HG03521 (cell line): ENCODE measurements around the gene GRB7.
"Not testable (repeated sequence)": the region's sequence is repeated elsewhere in the genome, so short reads cannot be mapped to it uniquely, and the experiment has no call there.

Experiments
- ATAC-seq: cut with Tn5 transposase; IDR thresholded peaks from one replicate; pipeline ENCODE4 v1.9.1; 2021; ENCODE audit warnings: mild to moderate bottlenecking, moderate library complexity; ENCODE audit not compliant: unreplicated experiment

GRB7 gene

DNA sequence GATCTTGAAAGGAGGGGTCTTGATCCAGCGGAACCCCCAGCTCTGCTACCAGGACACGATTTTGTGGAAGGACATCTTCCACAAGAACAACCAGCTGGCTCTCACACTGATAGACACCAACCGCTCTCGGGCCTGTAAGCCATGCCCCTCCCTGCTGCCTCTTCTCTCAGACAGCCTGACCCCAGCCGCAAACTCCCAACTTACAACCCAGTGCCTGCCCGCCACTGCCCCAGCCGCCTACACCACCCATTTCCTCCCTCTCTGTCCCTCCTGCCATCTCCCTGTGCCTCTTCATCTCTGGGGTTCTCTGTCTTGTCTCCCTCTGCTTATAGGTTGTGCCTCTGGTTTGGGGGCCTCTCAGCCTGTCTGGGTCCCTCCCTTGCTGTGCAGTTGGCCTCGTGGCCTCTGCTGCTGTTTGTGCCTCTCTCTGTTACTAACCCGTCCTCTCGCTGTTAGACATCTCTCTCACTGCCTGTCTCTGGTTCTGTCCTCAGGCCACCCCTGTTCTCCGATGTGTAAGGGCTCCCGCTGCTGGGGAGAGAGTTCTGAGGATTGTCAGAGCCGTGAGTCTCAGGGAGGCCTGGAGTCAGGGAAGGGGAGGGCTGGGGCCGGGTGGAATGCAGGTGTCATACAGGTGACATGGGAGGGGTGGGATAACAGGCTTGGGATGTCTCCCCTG lies 28.3 kb upstream of the GRB7 start:
- ATAC-seq, result no peak

DNA sequence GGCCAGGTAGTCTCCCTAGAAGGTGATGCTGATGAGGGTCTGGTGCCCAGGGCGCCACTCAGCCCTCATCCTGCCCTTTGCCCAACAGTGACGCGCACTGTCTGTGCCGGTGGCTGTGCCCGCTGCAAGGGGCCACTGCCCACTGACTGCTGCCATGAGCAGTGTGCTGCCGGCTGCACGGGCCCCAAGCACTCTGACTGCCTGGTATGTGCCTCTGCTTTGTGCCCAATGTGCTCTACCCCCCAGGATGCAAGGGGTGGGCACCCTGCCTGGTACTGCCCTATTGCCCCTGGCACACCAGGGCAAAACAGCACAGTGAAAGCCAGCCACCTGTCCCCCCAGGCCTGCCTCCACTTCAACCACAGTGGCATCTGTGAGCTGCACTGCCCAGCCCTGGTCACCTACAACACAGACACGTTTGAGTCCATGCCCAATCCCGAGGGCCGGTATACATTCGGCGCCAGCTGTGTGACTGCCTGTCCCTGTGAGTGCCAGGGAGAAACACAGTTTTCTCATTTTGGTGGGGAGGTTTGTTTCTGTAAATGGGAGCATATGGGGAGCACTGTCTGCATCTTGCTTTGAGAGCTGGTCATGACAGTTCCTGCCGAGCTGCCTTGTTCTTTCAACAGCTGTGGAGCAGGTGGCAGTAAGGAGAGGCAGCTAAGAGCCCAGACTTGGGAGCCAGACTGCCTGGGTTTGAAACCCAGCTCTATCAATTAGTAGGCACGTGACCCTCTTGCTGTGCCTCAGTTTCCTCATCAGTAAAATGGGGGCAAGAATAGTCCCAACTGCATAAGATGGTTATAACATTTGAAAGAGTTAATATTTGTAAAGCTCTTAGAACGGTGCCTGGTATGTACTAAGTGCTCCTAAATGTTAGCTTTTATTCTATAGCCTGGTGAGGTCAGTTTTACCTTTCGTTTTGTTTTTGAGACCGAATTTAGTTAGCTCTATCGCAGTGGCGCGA lies 27.5 kb upstream of the GRB7 start:
- ATAC-seq, result no peak

DNA sequence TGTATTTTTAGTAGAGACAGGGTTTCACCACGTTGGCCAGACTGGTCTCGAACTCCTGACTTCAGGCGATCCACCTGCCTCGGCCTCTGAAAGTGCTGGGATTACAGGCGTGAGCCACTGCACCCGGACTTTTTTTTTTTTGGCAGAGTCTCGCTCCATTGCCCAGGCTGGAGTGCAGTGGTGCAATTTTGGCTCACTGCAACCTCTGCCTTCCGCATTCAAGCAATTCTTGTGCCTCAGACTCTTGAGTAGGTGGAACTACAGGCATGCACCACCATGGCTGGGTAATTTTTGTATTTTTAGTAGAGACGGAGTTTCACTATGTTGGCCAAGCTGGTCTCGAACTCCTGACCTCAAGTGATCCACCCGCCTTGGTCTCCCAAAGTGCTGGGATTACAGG lies 26.7 kb upstream of the GRB7 start:
- not testable (repeated sequence) for ATAC-seq

DNA sequence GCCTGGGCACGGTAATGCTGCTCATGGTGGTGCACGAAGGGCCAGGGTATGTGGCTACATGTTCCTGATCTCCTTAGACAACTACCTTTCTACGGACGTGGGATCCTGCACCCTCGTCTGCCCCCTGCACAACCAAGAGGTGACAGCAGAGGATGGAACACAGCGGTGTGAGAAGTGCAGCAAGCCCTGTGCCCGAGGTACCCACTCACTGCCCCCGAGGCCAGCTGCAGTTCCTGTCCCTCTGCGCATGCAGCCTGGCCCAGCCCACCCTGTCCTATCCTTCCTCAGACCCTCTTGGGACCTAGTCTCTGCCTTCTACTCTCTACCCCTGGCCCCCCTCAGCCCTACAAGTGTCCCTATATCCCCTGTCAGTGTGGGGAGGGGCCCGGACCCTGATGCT lies 25.9 kb upstream of the GRB7 start:
- ATAC-seq, result no peak

DNA sequence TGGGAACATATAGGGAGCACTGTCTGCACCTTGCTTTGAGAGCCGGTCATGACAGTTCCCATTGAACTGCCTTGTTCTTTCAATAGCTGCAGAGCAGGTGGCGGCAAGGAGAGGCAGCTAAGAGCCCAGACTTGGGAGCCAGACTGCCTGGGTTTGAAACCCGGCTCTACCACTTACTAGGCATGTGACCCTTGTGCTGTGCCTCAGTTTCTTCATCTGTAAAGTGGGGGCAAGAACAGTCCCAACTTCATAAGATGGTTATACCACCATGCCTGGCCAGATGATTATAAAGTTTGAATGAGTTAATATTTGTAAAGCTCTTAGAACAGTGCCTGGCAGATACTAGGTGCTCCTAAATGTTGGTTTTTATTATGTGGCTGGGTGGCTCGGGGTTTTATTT lies 23.5 kb upstream of the GRB7 start:
- ATAC-seq, result no peak

DNA sequence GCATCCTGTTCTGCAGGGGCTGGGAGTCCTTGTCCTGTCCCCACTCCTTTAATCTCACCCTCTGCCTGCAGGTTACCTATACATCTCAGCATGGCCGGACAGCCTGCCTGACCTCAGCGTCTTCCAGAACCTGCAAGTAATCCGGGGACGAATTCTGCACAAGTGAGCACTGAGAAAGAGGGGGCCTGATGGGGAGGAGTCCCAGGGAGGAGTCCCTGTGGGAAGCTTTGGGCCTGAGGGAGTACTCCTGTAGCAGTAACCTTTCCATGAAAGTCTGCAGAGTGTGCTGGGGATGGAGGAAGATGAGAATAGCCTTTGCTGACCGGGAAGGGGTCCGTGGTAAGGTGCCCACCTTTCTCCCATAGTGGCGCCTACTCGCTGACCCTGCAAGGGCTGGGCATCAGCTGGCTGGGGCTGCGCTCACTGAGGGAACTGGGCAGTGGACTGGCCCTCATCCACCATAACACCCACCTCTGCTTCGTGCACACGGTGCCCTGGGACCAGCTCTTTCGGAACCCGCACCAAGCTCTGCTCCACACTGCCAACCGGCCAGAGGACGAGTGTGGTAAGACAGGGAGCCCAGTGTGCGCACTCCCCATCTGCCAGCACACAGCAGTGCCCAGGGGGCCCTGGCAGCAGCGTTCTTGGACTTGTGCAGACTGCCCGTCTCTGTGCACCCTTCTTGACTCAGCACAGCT lies 22.2 kb upstream of the GRB7 start:
- ATAC-seq, result no peak

DNA sequence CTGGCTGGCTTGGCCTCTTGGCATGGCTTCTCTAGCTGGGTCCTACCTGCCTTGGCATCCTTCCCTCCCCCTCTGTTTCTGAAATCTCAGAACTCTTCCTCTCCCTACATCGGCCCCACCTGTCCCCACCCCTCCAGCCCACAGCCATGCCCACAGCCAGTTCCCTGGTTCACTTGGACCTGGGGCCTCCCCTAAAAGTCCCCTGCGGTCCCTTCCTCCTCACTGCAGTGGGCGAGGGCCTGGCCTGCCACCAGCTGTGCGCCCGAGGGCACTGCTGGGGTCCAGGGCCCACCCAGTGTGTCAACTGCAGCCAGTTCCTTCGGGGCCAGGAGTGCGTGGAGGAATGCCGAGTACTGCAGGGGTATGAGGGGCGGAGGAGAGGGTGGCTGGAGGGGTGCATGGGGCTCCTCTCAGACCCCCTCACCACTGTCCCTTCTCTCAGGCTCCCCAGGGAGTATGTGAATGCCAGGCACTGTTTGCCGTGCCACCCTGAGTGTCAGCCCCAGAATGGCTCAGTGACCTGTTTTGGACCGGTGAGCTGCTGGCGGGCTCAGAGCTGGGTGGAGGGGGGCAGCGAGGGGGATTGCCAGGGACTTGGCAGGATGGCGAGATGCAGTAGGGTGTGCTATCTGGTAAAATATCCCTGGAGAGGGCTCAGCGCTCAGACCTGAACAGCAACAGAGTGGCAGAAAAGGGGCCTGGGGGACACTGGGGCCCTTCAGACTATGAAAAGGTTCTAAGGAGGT lies 21.5 kb upstream of the GRB7 start:
- ATAC-seq, result no peak

DNA sequence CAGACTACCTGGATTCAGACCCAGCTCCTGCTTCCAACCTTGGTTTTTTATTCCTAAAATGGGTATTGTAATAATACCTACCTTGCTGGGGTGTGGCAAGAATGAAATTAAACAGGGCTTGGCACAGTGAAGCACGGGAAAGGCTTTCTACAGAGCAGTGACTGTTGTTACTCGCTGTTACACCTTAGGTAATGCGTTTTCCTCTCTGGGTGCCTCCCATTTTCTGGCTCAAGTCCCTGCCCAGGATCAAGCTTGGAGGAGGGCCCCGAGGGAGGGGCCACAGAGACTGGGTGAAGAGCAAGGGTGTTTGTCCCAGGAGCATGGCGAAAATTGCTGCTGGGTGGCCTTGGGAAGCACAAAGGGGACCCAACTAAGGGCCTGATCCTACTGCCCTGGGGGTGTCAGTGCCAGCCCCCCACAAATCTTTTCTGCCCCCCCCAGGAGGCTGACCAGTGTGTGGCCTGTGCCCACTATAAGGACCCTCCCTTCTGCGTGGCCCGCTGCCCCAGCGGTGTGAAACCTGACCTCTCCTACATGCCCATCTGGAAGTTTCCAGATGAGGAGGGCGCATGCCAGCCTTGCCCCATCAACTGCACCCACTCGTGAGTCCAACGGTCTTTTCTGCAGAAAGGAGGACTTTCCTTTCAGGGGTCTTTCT lies 20.7 kb upstream of the GRB7 start:
- no peak for ATAC-seq

DNA sequence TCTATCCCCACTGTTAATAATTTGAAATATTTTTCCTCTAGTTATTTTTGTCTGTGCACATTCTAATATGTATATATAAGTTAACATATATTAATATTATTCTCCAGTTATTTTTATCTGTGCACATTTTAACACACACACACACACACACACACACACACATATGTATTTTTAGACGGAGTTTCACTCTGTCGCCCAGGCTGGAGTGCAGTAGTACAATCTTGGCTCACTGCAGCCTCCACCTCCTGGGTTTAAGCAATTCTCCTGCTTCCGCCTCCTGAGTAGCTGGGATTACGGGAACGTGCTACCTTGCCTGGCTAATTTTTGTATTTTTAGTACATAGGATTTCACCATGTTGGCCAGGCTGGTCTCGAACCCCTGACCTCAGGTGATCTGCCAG lies 20.1 kb upstream of the GRB7 start:
- ATAC-seq, result no peak

DNA sequence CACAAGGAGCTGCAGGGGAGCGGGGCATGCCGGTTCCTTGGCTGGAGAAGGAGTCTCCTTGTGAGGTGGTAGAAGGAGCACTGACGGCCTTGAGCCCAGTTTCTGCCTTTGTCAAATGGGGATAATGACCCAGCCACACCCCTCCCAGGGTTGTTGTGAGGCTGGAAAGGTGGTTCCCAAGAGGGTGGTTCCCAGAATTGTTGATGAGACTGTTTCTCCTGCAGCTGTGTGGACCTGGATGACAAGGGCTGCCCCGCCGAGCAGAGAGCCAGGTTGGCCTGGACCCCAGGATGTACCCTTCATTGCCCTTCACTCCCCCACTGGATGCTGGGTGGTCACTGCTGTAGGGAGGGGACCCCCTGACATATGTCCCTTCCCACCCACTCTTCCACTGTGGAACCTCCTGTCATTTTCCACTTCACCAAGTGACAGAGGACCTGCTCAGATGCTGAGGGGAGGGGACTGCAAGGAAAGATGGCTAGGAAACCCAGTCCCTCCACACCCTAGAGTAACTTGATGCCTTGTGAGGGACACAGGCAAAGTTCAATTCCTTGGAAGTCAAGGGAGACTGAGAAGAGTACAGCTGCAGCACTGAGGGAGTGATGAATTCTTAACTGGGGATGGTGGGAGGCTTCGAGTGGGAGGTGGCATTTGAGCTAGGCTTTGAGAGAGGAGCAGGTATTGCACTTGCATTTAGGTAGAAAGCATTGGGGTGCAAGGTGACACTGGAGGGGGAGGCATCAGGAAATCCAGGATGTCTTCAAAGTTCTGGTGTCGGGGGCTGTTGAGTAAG lies 18.0 kb upstream of the GRB7 start:
- ATAC-seq, result no peak

DNA sequence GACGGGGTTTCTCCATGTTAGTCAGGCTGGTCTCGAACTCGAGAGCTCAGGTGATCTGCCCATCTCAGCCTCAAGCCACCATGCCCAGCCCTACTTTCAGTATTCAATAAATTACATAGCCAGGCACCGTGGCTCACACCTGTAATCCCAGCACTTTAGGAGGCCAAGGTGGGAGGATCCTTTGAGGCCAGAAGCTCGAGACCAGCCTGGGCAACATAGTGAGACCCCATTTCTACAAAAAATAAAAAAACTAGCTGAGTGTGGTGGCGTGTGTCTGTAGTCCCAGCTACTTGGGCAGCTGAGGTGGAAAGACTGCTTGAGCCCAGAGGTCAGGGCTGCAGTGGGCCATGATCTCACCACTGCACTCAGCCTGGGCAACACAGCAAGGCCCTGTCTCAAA lies 15.6 kb upstream of the GRB7 start:
- ATAC-seq, result no peak

DNA sequence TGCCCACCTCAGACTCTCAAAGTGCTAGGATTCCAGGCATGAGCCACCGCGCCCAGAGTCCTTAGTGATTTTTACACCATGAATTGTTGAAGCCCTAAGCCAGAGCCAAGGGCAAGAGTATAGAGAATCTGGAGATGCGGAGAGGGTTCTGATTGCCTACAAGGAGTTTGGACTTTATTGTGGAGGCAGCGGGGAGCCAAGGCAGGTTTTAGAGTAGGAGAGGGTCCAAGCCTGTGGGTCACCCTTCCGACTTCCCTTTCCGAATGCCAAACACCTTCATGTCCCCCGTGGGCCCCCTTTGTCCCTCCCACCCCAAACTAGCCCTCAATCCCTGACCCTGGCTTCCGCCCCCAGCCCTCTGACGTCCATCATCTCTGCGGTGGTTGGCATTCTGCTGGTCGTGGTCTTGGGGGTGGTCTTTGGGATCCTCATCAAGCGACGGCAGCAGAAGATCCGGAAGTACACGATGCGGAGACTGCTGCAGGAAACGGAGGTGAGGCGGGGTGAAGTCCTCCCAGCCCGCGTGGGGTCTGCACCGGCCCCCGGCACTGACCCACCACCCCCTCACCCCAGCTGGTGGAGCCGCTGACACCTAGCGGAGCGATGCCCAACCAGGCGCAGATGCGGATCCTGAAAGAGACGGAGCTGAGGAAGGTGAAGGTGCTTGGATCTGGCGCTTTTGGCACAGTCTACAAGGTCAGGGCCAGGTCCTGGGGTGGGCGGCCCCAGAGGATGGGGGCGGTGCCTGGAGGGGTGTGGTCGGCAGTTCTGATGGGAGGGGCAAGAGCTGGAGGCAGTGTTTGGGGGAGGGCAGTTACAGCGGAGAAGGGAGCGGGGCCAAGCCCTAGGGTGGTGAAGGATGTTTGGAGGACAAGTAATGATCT lies 14.5 kb upstream of the GRB7 start:
- no peak for ATAC-seq

DNA sequence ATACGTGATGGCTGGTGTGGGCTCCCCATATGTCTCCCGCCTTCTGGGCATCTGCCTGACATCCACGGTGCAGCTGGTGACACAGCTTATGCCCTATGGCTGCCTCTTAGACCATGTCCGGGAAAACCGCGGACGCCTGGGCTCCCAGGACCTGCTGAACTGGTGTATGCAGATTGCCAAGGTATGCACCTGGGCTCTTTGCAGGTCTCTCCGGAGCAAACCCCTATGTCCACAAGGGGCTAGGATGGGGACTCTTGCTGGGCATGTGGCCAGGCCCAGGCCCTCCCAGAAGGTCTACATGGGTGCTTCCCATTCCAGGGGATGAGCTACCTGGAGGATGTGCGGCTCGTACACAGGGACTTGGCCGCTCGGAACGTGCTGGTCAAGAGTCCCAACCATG lies 13.0 kb upstream of the GRB7 start:
- no peak for ATAC-seq

DNA sequence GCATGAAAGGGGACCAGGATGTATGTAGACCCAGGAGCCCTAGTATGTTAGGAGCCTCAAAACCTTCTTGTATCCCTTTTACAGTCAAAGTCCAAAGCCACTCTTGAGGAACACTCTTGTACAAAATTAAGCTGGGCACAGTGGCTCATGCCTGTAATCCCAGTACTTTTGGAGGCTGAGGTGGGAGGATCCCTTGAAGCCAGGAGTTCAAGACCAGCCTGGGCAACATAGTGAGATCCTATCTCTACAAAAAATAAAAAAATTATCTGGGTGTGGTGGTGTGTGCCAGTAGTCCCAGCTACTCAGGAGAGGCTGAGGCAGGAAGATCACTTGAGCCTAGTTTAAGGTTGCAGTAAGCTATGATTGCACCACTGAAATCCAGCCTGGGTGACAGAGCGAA lies 11.8 kb upstream of the GRB7 start:
- not testable (repeated sequence) for ATAC-seq

DNA sequence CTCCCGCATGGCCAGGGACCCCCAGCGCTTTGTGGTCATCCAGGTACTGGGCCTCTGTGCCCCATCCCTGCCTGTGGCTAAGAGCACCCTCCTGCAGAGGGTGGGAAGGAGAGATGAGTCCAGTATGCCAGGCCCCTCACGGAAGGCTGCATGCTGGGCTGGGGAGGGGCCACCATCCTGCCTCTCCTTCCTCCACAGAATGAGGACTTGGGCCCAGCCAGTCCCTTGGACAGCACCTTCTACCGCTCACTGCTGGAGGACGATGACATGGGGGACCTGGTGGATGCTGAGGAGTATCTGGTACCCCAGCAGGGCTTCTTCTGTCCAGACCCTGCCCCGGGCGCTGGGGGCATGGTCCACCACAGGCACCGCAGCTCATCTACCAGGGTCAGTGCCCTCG lies 11.1 kb upstream of the GRB7 start:
- ATAC-seq, result no peak

DNA sequence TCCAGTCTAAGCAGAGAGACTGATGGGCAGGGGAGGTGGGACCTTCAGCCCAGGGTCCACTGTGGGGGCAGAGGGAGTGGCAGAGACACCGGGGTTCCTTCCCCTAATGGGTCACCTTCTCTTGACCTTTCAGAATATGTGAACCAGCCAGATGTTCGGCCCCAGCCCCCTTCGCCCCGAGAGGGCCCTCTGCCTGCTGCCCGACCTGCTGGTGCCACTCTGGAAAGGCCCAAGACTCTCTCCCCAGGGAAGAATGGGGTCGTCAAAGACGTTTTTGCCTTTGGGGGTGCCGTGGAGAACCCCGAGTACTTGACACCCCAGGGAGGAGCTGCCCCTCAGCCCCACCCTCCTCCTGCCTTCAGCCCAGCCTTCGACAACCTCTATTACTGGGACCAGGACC lies 10.2 kb upstream of the GRB7 start:
- no peak for ATAC-seq

DNA sequence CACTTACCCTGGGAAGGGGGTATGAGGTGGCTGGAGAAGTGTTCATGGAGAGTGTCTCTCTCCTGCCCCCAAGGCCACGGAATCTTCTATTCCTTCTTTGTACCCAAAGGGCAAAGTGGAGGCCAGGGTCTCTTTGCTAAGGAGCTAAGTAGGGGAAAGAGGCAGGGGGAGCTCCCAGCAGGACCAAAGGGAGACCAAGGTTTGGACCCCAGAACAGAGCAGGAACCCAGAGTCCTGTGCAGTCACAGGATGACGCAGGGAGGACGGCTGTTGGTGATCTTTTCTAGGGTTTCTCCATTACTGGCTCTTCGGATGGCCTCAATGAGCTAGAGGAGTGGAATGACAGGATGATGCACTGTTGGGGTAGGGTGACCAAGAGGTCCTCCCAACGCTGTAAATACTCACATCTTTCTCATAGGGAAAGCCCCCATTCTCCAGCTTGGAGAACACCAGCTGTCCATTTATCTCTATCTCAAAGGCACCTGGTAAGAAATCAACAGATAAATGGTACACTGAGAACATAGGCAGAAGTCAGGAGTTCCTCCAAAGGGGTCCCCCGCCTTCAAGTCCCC lies 8.4 kb upstream of the GRB7 start:
- no peak for ATAC-seq
